Measurements from ENCODE around the gene AK8. TPM values are rescaled to one million over a fixed set of nuclear protein-coding genes. Genes with fewer than 3 reads are reported as not detected.

AK8 gene
- total RNA-seq, 1 donor from 2014 or later: 0.93 TPM

DNA sequence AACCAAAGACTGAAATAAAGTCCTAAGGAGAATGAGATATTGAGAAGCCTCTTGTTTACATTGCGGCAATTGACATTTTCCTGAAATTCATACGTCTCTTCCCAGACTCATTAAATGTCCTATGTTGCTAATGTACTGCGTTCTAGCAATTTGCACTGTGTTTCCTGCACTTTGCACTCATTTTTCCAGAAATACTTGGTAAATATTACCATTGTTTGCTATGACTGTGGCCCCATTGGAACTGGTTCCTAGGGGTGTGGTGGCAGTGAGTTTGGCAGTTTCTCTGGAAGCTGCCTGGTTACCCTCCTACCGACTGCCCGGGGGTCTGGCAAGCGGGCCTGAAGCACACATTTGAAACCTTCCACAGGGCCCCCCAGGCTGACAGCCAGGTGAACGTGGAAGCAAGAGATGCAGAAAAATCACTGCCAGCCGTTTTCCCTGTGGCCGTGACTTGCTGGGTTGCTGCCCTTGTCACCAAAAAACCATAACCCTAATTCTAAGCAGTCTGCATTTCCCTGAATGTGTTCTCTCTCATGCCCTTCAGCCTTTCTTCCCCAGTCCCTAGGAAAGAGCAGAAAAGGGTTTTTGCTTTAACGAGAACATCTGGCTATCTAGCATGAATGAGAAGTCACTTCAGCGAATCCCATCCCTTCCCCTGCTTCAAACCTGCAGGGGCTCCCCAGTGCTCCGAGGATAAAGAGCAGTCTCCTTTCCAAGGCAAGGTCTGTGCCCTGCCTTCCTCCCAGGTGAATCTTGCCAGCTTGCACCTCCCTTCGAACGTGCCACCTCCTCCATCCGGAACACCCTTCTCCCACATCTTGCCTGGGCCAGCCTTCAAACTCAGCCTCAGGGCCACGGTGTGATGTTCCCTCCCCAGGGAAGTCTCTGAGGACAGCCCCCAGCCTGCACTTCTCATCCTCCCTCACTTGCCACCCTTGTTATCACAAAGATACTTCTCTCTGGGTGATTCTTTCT lies 84.2 kb downstream of the AK8 start:
- DNase-seq (no peak), ATAC-seq (ENCODE audit: low read depth) (no peak)
- Mint-ChIP-seq H3K4me1 (no peaks in the 10 kb centered on the region), H3K9me3 (no peaks in the 10 kb centered on the region), H3K27ac (no peak overlapping the region), H3K4me3 (no peak overlapping the region), H3K27me3 (peaks cover 19% of the 10 kb centered on the region), H3K36me3 (ENCODE audit: low read depth) (no peaks in the 10 kb centered on the region)
- CTCF ChIA-PET: no interaction called here
- intact Hi-C loops (cut with micrococcal nuclease): no loop called here
- TF ChIP-seq CTCF (IDR thresholded peaks at IDR 0.05): no peak
- POLR2A ChIA-PET: no interaction called here

DNA sequence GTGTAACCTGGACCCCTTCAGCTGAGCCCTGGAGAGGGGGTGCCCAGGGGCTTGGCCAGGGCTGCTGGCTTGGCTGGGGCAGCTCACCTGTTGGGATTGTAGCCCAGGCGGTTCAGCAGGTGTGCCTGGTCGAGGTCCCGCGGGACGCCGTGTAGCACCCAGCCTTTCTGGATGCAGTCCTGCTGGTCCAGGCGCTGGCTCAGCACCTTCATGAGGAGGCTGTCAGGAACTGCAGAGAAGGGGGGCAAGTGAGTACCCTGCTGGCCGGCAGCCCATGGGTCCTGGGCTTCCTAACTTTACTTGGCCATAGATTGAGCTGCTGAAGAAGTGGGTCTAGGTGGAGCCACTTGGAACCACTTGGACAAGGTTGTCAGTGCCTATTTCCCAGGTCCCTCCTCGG lies 85.5 kb downstream of the AK8 start:
- TF ChIP-seq CTCF (IDR thresholded peaks at IDR 0.05): no peak
- DNase-seq (no peak), ATAC-seq (ENCODE audit: low read depth) (no peak)
- ChIA-PET POLR2A (no interaction called here), CTCF (no interaction called here)
- H3K9me3 Mint-ChIP-seq: peaks cover 6% of the 10 kb centered on the region
- H3K27ac Mint-ChIP-seq: no peak overlapping the region
- H3K4me3 Mint-ChIP-seq: no peak overlapping the region
- H3K4me1 Mint-ChIP-seq: peaks cover 4% of the 10 kb centered on the region
- H3K36me3 Mint-ChIP-seq (ENCODE audit: low read depth): peaks cover 3% of the 10 kb centered on the region
- H3K27me3 Mint-ChIP-seq: peaks cover 15% of the 10 kb centered on the region
- intact Hi-C loops (cut with micrococcal nuclease): no loop called here

GRCh38 chr9:132791699-132792240 lies 86.3 kb downstream of the AK8 start:
- no peak for DNase-seq
- H3K4me1 Mint-ChIP-seq: peaks cover 7% of the 10 kb centered on the region
- ChIA-PET POLR2A (no interaction called here), CTCF (no interaction called here)
- intact Hi-C loops (cut with micrococcal nuclease): no loop called here
- H3K36me3 Mint-ChIP-seq (ENCODE audit: low read depth): peaks cover 3% of the 10 kb centered on the region
- peaks cover 12% of the 10 kb centered on the region for H3K27me3 Mint-ChIP-seq
- no peak for TF ChIP-seq CTCF (IDR thresholded peaks at IDR 0.05)
- no peak overlapping the region for H3K27ac Mint-ChIP-seq
- H3K4me3 Mint-ChIP-seq: no peak overlapping the region
- ATAC-seq (ENCODE audit: low read depth): no peak
- H3K9me3 Mint-ChIP-seq: peaks cover 6% of the 10 kb centered on the region

DNA sequence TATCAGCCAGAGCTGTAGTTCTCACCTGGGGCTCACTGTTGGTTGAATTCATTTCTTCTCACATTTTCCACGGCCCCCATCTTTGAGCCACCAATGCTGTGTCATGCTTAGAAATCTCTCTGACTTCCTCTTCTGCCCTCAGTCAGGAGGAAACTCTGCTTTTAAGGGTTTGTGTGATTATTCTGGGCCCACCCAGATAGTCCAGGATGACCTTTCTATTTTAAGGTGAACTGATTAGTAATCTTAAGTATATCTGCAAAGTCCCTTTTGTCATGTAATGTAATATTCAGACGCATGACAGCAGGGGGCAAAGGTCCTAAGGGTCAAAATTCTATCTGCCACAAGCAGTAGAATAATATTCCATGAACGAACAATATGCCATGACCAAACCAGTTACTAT lies 88.4 kb downstream of the AK8 start:
- H3K27me3 Mint-ChIP-seq: peaks cover 15% of the 10 kb centered on the region
- DNase-seq (no peak), ATAC-seq (ENCODE audit: low read depth) (no peak)
- POLR2A ChIA-PET: interaction anchor here (0.5 kb wide), 1 partner anchor 105 kb away, joined by 3 read pairs; no protein-coding TSS in a partner anchor
- peaks cover 3% of the 10 kb centered on the region for H3K36me3 Mint-ChIP-seq (ENCODE audit: low read depth)
- CTCF ChIA-PET: no interaction called here
- H3K4me1 Mint-ChIP-seq: peaks cover 7% of the 10 kb centered on the region
- H3K9me3 Mint-ChIP-seq: peaks cover 6% of the 10 kb centered on the region
- H3K27ac Mint-ChIP-seq: no peak overlapping the region
- H3K4me3 Mint-ChIP-seq: no peak overlapping the region
- TF ChIP-seq CTCF (IDR thresholded peaks at IDR 0.05): no peak
- intact Hi-C loops (cut with micrococcal nuclease): no loop called here

DNA sequence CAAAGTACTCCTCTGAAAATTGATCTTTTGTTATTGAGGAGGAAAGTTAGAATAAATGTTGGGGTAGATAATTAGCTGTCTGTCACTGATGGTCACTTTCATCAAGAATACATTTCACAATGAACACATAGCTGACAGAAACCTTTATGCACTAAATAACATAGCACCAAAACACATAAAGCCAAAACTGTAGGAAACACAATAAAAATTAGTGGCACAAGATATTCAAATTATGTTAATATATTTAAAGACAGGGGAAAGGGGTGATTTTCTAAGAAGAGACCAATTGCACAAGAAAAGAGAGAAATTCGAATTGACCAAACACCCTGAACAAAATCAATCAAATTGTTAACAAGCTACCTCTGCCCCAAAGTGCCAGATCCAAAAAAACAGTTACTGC lies 89.7 kb downstream of the AK8 start:
- DNase-seq (no peak), ATAC-seq (ENCODE audit: low read depth) (no peak)
- intact Hi-C loops (cut with micrococcal nuclease): no loop called here
- Mint-ChIP-seq H3K4me1 (peaks cover 7% of the 10 kb centered on the region), H3K27ac (no peak overlapping the region), H3K36me3 (ENCODE audit: low read depth) (peaks cover 3% of the 10 kb centered on the region), H3K4me3 (no peak overlapping the region), H3K9me3 (peaks cover 6% of the 10 kb centered on the region), H3K27me3 (peaks cover 5% of the 10 kb centered on the region)
- POLR2A ChIA-PET: no interaction called here
- CTCF ChIA-PET: no interaction called here
- no peak for TF ChIP-seq CTCF (IDR thresholded peaks at IDR 0.05)

All from activated B cell treated with CpG ODN at 0.5 μM for 24 hours (primary cell).